ENCODE data around the gene NUP205.

DNA sequence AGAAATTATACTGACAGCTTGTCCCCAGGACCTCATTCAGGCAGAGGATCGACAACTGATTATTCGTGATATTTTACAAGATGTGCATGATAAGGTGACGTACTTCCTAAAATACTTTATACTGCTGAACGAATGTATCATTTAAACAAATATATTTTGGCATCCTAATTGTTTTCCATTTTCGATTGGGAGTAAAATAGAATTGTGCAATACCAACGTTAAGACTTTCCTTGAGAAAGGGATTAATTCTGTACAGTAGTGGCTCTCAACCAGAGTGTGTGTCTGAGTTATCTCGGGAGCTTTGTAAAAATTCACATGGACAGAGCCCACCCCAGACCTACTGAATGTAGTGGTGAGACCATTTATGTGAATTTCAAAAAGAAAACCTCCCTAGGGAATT lies 60.8 kb downstream of the NUP205 start:
- TF ChIP-seq, protein P1, sequence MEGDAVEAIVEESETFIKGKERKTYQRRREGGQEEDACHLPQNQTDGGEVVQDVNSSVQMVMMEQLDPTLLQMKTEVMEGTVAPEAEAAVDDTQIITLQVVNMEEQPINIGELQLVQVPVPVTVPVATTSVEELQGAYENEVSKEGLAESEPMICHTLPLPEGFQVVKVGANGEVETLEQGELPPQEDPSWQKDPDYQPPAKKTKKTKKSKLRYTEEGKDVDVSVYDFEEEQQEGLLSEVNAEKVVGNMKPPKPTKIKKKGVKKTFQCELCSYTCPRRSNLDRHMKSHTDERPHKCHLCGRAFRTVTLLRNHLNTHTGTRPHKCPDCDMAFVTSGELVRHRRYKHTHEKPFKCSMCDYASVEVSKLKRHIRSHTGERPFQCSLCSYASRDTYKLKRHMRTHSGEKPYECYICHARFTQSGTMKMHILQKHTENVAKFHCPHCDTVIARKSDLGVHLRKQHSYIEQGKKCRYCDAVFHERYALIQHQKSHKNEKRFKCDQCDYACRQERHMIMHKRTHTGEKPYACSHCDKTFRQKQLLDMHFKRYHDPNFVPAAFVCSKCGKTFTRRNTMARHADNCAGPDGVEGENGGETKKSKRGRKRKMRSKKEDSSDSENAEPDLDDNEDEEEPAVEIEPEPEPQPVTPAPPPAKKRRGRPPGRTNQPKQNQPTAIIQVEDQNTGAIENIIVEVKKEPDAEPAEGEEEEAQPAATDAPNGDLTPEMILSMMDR (IDR thresholded peaks at IDR 0.05): no peak
- TF ChIP-seq POLR2AphosphoS5 (IDR thresholded peaks at IDR 0.05; ENCODE audit: low read depth, low read length): no peak
- TF ChIP-seq SIN3A (IDR thresholded peaks at IDR 0.05; ENCODE audit: borderline replicate concordance, insufficient read depth, low read depth, low read length): no peak
- TF ChIP-seq, protein P2, sequence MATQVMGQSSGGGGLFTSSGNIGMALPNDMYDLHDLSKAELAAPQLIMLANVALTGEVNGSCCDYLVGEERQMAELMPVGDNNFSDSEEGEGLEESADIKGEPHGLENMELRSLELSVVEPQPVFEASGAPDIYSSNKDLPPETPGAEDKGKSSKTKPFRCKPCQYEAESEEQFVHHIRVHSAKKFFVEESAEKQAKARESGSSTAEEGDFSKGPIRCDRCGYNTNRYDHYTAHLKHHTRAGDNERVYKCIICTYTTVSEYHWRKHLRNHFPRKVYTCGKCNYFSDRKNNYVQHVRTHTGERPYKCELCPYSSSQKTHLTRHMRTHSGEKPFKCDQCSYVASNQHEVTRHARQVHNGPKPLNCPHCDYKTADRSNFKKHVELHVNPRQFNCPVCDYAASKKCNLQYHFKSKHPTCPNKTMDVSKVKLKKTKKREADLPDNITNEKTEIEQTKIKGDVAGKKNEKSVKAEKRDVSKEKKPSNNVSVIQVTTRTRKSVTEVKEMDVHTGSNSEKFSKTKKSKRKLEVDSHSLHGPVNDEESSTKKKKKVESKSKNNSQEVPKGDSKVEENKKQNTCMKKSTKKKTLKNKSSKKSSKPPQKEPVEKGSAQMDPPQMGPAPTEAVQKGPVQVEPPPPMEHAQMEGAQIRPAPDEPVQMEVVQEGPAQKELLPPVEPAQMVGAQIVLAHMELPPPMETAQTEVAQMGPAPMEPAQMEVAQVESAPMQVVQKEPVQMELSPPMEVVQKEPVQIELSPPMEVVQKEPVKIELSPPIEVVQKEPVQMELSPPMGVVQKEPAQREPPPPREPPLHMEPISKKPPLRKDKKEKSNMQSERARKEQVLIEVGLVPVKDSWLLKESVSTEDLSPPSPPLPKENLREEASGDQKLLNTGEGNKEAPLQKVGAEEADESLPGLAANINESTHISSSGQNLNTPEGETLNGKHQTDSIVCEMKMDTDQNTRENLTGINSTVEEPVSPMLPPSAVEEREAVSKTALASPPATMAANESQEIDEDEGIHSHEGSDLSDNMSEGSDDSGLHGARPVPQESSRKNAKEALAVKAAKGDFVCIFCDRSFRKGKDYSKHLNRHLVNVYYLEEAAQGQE (IDR thresholded peaks at IDR 0.05; ENCODE audit: insufficient read depth in 1 of 2, low read depth in 2 of 2, low read length in 1 of 2): no peak
- TF ChIP-seq TCF7L2 (IDR thresholded peaks at IDR 0.05; ENCODE audit: low read depth, low read length): no peak

Data from Panc1 (cell line).